Stimulated activated CD4-positive, alpha-beta T cell treated with anti-CD3 and anti-CD28 coated beads, Interleukin-4, amount 100 ng/mL, for 24 hours (primary cell): ENCODE results near the gene SLC24A4.

Experiments
- DNase-seq: peaks from one replicate; pipeline ENCODE4 v3.0.0-alpha.2; 2020

Gene SLC24A4

DNA sequence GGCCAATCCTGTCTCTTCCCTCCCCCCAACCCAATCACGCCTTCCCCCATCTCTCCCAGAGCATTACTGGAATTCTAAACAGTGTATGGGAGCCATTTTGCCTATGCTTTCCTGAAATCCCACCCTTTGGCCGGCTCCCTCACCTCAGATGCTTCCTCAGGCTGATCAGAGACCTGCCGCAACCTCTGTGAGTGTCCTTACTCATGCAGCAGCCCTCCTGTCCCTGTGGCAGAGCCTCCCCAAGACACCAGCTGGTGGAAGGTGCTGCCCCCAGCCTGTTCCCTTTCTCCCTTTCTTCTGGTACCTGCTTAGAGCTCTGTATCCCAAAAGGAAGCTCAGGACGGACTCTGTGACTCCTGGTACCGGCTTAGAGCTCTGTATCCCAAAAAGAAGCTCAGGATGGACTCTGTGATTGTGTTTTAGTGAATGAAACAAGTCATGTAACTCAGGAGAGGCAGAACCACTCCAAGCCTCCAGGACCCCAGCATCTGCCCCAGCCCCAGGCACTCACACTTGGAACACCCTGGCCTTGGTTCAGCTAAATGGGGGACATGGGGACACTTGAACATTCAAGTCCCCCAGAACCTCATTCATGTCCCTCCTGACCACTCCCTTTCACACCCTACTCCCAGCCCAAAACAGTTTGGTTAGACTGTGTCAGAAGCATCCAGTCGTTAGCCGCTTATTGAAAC, 161.3 kb downstream of the SLC24A4 start:
- no peak for DNase-seq

DNA sequence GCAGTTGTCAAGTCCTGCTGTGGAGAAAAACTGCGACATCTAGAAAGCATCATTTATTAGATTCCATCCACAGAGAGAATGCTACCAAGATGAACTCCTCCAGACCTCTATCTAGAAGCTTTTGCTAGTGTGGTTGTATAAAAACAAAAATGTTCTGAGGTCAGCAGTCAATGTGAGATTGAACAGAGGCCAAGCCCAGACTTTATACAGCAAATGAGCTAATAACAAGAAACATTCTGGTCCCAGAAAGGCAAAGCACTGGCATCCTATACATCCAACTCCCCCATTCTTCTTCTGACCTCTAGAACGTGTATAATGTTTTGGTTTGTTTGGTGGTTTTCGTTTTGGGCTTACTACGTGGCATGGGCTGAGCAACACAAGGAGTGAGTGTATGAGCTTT, 163.9 kb downstream of the SLC24A4 start:
- DNase-seq: no peak

DNA sequence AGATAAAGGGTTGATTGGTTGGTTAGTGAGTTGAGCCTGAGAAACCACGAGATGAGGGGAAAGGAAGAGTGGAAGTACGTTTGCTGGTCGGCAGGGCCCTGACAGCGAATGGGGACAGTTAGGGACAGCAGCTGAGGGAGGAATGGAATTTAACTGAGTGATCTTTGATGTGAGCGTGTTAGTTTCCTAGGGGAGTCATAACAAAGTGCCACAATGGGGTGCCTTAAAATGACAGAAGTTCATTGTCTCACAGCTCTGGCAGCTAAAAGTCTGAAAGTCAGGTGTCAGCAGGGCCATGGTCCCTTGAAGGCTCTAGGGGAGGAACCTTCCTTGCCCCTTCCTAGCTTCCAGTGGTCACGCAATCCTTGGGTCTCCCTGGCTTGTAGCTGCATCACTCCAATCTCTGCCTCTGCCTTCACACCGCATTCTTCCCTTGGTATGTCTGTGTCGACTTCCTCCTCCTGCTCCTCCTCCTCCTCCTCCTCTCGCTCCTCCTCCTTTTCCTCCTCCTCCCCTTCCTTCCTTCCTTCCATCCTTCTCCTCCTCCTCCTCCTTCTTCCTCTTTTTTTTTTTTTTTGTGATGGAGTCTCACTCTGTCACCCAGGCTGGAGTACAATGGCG, 164.7 kb downstream of the SLC24A4 start:
- DNase-seq: no peak

DNA sequence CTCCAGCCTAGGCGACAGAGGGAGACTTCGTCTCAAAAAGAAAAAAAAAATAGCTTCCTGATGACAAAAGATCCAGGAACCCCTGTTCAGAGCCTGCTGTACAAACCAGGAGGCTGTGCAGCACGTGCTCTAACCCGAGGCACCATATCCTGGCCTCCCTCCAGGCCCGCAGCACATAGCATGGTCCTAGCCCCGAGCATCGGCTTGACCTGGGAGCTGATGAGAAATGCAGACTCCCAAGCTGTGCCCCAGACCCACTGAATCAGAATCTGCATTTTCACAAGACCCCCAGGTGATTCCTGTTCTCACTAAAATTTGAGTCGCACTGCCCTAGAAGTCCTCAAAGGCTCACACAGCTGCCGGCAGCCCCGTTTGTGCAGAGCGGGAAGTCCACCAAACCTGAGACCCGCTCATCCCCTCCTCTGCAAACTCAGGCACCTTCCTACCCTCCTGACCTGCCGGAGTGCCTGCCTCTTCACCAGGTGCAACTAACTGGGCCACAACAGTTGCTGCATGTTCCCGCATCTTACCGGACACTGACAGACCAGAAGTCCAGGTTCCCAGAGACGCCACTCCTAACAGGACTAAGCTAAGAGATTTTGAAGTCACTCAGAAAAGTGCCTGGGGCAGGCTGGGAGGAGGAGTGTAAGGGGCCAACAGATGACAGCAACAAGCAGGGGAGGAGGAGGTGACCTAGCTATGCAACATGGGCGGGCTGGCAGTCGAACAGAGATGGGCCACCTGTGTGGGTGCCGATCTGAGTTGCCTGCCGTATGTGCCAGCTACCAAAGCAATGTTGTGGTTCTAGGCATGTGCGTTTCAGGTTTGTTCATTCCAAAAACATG, 166.7 kb downstream of the SLC24A4 start:
- no peak for DNase-seq

DNA sequence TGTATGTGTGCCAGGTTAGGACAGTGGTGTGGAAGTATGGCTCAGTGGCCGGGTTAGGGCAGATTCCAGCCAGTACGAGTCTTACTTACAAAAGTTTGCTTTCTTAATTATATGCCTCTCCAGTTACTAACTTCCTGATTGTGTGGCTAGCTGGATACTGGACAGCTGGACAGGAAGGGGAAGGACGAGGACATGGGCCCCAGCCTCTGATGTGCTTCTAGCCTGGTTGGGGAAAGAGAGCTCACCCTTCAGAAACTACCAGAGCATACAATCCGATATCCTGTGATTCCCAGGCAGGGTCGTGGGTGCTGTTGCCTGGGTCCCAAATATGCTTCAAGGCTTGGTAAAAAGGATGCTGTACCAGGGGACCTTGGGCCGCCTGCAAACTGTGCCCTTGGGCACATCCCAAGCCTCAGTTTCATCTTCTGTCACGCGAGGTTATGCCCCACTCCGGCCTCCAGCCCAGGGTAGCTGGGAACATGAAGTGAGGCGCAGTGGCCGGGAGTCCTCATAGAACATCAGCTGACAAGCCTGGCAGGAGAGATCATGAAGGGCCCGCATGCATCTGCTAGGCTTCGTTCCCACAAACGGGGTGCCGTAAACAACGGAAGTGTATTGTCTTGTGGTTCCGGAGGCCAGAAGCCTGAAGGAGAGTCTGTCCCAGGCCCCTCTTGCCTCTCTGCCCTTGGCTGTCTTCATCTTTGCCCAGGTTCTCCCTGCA, 167.4 kb downstream of the SLC24A4 start:
- DNase-seq: no peak

DNA sequence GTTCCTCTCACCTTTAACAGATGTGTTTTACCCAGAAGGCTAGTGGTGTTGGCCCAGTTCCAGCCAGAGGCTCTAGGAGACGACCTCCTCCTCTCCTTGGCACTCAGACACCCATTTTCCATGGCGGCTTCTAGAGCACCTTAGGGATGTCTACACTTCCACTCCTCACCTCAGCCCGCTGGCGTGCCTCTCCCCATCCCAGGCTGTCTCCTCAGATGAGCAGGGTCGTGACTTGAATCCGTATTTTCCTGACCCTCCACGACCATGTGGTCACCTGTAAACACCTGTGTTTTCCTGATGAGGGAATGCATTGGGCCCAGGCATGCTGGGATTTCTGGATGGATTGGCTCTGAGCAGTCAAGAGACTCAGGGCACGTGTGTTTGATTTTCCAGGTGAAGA, 168.8 kb downstream of the SLC24A4 start:
- DNase-seq: no peak

DNA sequence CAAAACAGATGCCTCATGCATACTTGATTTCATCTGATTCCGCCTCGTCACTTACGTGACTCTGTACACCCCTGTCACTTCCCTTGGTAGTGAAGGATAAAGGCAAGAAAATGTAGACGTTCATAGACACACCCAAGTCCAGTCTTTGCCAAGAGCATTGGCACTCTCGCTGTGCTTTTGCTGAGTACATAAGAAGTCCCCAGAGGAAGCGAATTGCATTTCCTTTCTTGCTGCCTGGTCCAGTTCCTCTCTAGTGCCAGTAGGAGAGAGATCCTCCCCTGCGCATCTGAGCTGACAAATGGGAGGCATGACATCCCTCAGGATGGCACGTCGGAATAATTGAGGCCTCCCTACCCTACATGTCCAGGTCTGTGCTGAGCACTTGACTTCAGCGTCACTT, 169.3 kb downstream of the SLC24A4 start:
- DNase-seq: no peak

DNA sequence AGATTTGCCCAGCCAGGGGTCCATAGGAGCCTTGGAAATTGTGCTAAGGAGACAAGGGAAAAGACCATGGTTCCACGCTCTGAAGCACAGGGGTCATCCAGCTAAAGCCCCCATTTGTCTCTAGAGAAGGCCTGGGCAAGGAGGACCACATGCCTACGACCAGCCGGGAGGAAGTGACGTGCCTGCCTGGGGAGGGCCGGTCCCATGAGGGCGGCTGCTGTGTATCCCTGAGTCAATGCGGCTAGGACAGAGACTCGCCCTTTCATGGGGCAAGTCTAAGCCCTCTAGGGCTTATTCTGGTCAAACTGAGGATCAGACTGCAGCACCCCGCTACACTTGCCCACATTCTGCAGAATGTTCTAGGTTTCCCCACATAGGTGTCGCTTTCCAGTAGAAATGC, 170.1 kb downstream of the SLC24A4 start:
- DNase-seq: no peak

DNA sequence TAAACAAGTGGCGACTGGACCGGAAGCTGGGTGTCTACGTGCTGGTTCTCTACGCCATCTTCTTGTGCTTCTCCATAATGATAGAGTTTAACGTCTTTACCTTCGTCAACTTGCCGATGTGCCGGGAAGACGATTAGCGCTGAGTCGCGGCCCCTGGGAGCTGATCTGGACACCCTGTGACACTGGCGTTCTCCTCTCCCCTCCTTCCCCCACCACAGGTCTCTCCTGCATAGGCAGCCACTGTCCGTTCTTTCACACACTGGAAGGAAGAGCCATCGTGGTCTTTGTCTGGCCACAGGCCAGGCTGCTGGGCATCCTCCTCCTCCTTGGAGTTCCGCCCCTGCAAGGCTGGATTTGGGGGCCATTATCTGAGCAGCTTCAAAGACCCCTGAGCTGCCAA, 170.5 kb downstream of the SLC24A4 start:
- DNase-seq: no peak

DNA sequence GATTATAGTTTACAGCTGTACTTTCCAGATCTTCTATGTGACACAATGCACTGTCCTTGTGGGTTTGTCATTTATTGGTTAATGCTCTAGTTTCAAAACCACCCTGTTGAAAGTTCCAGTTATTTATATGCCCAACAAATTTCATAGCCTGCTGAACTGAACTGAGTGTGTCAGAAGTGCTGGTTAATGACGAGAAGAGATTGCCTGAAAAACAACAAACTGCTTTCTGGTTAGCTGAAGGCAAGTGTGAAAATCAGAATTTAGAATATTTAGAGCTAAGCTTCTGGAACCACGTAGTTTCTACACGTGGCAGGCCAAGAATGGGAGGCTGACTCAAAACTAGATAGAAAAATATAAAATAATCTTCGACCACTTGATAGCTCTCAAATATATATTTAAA, 171.5 kb downstream of the SLC24A4 start:
- no peak for DNase-seq

DNA sequence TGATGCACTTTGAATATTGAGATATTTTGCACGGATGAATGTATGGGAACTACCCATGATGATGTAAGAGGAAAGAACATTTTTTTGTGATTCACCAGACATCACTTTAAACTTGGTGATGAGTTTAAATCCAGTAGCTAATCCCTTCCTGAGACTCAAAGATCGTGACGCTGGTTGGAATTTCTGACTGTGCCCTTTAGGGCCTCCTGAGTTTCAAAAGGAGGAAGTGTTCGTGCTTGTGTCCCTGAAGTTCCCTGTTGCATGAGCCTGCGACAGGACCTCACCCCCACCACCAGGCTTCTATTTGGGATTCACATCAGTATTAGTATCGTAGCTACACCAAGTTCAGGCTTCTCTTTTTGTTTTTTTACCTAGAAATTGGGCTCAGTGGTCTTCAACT, 172.1 kb downstream of the SLC24A4 start:
- no peak for DNase-seq

DNA sequence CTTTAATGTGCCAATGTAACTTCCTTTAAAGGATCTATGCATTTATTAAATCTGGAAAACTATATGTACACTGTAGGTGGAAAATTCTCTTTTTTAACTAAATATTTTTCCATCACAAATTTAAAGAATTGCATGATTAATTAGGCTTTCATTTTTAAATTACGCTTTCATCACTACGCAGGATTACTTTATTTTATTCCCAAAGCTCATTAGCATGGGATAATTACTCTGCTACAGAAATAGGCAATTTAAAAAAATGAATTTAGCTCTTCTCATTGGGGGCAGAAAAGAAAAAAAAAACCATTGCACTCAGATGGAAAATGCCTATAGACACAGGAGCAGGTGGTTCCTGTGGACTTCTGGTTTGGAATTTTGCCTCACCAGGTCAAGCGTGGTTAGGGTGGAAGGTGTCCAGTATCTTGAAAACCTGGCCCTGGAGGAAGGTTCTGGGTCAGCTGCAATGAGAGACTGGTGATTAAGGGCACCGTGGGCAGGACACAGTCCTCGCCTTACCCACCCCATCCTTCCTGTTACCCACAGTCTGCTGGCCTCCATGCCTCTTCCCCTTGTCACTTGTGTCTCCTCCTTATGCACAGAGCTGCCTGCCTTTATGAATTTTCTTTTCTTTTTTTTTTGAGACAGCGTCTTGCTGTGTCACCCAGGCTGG, 173.4 kb downstream of the SLC24A4 start:
- no peak for DNase-seq

DNA sequence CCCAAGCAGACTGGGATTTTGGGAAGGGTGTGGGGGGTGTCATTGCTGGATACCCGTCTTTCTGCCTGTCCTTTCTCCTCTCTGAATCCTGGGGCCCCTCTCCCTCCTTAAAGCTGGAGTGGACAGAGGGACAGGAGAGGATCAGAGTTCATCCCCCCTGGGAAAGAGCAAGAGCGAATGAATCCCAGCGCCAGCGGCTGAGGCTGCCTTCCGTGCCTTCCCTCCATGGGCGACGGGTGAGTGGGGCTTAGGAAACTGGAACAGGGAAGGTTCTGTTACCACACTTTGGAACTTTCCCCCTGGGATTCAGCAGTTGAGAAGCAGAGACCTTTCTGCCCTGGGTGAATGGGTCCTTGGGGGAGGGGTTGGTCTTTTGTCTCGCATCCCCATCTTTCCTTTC, 174.4 kb downstream of the SLC24A4 start:
- DNase-seq: no peak

DNA sequence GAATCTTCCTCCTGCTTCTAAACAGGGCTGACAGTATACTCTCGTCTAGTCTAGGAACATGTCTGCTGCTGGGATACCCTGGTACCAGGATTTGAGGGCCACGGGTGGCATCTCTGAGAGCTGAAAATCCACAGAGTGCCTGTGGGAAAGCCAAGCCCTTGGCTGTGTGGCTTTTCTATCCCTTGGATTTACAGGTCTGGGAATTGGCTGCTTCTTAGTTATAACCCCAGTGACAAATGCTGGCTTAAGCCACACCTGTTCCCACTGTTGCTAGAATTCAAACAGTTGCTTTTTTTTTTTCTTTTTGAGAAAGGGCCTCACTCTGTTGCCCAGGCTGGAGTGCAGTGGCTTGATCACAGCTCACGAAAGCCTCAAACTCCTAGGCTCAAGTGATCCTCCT, 176.3 kb downstream of the SLC24A4 start:
- DNase-seq: no peak

DNA sequence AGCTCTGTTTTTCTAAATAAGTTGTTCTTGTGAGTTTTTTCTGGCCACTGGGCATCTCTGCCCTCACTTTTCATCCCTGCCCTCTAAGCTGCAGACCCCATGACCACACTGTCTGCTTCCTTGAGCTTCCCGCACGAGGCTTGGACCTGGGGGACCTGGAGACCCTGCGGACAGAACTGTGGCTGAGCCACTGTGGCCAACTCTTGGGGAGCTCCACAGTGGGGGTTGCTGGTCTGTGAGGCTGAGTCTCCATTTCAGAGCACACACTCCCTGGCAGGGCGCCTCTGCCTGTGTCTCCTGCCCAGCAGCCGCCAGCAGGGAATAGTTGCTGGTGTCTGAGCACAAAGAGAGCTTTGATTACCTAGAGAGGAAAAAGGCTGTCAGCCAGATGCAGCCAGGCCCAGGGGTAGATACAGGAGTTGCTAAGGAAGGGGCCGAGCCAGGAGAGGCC, 177.6 kb downstream of the SLC24A4 start:
- DNase-seq: no peak

DNA sequence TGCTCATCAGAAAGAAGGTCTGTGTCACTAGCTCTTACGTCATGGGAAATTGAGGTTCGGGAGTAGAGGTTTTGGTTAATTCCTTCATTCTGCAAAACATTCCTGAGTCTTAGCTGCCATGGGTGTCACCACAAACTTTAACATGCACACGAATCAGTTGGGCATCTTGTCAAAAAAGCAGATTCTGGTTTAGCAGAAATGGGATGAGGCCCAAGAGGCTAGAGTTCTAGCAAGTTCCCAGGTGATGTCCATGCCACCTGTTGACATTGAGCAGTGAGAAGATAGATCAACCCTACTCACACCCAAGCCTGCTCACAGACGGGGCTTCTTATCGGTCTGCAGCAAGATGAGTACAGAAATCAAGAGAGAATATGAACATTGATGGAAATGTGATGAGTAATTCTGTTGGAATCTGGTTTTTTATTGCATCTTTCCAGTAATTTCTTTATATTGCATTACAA, 179.0 kb downstream of the SLC24A4 start:
- no peak for DNase-seq

DNA sequence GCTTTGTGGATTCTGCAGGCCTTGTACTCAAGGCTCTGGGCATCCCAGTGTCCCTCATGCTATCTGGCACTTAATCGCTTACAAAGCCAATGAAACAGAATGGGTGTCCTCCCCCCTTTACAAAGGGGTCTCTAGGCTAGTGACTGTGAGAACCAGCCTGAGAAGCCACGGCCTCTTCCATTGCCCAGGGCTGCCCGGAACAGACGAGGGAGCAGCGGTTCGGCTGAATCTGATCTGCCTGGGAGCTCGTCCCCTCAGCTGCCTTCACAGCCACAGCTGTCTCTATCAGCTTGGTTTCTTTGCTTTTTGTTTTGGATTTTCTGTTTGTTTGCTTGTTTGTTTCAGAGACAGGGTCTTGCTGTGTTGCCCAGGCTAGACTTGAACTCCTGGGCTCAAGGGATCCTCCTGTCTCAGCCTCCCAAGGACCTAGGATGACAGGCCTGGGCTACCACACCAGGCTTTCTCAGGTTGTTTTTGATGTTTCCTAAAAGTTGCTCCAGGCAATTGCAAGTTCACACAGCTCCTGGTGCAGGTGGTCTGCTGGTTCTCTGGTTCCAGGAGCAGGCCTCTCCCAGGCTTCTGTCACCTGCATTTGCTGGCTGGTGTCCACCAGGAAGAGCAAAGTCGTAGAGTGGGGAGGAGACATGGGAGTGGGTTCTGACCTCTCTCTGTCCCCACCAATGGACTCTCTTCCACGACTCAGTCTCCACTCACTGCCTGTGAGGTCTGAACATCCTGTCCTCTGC, 179.7 kb downstream of the SLC24A4 start:
- no peak for DNase-seq

DNA sequence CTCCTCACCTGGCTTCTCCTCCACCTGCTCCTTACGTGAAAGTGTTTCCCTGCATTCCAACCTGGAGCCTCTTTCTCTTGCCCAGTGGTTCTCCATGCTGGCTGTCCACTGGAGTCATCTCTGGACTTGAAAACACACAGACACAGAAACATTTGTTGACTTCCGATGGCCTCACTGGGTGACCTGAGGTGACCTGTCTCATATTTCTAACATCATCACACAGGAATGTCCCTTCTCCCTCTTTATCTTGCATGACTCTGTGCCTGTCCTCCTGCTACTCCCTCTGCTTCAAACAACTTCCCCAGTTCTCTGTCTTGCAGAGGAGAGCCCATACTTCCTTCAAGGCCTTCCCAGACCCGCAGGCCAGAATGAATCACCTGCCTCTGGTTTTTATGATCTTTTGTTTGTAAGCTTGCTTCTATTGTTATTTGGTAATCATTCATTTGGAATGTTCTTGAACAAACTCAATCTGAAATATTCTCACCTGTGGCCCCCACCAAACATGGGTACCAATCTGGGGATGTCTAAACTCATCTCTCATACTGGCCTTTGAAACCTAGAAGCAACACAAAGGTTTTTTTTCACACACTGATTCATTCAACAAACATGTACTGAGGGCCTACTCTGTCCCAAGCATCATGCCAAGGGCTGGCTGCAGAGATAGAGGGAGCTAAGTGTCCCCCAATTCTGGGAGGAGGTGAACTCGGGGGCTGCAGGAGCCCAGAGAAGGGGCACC, 181.0 kb downstream of the SLC24A4 start:
- no peak for DNase-seq

DNA sequence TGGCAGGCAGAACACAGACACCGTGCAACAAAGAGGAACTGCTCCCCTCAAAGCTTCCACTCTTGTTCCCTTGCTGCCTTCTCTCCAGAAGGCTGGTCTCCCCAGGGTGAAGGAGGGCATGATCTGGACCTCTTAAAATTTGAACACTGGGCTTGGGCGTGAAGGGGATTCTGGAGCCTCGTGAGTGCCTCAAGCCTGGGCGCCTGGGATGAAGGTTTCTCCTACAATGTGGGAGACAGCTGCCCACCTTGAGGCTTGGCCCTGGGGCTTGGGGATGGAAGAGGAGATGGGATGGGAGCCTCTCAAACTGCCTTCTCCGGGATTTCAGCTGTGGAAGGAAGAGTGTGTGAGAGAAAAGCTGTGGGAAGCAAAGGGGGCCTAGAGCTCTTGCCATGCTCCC, 182.9 kb downstream of the SLC24A4 start:
- DNase-seq: no peak

DNA sequence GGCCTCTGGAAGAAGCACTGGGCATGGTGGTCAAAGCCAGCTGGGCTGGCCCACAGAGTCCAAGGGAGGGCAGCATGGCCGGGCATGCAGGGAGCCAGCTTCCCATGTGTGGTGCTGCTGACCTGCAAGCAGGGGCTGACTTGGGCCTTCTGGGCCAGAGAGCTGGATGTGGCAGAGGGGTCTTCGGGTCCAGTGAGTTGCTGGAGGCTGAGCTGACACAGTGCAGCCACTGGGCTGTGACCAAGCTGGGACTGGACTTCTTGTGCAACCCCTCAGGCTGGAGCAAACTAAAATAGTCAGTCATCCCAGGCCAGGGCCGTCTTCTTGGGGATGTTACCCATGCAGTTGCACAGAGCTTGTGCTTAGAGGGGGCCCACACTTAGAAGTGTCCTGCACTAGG, 183.3 kb downstream of the SLC24A4 start:
- DNase-seq: no peak

DNA sequence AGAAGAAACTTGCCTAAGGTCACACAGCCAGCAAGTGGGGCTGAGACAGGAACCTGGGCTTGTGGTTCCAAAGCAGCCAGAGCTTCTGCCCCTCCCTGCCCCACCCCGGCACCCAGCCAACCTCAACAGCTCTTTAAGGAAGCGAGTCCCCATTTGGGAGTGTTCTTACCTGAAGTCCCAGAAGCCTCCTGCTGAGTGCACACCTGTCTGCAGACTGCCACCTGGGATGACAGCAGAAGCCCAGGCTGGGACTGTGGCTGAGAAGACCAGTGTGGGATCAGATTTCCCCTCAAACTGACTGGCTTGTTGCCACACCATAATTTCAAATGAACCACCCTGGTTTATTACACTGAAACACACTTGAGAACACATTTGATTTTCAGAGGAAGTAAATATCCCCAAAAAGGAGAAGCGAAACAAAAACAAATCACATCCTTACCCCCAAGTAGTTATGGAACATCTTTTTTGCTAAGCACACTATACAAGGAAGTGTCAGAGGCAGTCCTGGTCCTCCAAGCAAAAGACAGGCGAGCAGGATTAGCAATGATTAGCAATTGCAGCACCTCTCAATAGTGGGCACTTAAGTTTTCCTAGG, 184.3 kb downstream of the SLC24A4 start:
- DNase-seq: no peak
